Embryonic facial prominence (tissue), 1 donor: Measurements from ENCODE around the gene SARS1.

Experiments
- DNase-seq: peaks from one replicate; pipeline ENCODE4 v3.0.0-alpha.2; 2016; ENCODE audit errors: extremely low spot score

The SARS1 gene

GRCh38 chr1:109262231-109263055, 48.7 kb downstream of the SARS1 start:
- no peak for DNase-seq

- DNase-seq = no peak
Measured at GRCh38 chr1:109263234-109263596, 49.5 kb downstream of the SARS1 start.

DNA sequence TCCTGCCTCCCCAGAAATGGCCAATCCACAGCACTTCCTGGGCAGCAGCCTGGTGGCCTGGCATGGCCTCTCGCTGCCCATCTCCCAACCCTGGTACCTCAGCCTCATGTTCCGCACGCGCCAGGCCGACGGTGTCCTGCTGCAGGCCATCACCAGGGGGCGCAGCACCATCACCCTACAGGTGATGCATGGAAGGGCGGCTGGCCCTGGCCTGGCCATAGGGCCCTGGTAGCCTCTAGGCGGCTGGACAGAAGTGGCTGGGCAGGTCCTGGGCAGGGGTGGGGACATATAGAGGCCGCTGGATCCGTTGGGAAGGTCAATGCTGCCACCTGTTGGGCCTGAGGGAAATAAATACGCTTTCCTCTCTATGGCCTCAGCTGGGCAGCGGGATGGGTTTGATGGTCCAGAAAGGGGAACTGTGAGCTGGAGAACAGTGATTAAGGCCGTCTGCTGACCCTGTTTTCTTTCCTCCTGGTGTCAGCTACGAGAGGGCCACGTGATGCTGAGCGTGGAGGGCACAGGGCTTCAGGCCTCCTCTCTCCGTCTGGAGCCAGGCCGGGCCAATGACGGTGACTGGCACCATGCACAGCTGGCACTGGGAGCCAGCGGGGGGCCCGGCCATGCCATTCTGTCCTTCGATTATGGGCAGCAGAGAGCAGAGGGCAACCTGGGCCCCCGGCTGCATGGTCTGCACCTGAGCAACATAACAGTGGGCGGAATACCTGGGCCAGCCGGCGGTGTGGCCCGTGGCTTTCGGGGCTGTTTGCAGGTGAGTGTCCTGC, 50.1 kb downstream of the SARS1 start:
- DNase-seq = no peak

DNA sequence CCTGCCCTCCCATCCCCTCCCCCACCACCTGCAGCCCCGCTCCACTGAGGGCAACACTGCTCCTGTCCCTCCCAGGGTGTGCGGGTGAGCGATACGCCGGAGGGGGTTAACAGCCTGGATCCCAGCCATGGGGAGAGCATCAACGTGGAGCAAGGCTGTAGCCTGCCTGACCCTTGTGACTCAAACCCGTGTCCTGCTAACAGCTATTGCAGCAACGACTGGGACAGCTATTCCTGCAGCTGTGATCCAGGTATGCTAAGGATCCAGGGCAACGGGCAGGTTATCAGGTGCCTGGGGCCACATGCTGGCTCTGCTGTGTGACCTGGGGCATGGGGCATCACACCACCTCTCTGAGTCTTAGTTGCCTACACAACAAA, 50.6 kb downstream of the SARS1 start:
- no peak for DNase-seq

GRCh38 chr1:109265016-109265415, 51.3 kb downstream of the SARS1 start:
- no peak for DNase-seq

DNA sequence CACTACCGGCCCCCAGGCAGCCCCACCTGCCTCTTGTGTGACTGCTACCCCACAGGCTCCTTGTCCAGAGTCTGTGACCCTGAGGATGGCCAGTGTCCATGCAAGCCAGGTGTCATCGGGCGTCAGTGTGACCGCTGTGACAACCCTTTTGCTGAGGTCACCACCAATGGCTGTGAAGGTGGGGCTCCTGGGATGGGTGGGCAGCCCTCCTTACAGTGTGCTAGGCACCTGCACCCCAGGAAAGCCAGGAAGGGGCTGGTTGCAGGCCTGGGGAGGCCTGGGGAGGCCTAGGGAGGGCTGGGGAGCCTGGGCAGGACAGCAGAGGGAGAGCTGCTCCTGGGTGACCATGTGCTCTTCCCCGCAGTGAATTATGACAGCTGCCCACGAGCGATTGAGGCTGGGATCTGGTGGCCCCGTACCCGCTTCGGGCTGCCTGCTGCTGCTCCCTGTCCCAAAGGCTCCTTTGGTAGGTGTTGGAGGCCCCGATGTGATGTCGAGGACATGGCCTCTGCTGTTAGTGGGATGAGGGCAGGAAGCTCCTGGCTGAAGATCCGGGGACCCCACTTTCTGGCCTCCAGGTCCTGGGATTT, 52.1 kb downstream of the SARS1 start:
- DNase-seq = no peak

DNA sequence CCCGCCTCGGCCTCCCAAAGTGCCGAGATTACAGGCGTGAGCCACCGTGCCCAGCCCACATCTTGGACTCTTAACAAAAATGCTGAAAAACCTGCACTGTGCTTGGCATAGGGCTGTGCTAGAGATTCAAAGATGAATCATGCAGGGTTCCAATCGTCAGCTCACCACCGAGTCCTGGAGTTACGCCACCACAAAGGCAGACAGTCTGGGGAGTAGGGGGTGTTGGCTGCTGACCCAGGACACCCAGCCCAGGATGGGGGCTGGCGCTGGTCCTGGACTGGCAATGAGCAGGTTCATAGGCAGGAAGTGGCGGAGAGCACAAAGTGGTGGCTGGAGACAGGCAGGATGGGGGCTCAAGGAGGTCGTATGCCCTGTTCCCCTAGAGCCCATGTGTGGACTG, 53.2 kb downstream of the SARS1 start:
- no peak for DNase-seq

DNA sequence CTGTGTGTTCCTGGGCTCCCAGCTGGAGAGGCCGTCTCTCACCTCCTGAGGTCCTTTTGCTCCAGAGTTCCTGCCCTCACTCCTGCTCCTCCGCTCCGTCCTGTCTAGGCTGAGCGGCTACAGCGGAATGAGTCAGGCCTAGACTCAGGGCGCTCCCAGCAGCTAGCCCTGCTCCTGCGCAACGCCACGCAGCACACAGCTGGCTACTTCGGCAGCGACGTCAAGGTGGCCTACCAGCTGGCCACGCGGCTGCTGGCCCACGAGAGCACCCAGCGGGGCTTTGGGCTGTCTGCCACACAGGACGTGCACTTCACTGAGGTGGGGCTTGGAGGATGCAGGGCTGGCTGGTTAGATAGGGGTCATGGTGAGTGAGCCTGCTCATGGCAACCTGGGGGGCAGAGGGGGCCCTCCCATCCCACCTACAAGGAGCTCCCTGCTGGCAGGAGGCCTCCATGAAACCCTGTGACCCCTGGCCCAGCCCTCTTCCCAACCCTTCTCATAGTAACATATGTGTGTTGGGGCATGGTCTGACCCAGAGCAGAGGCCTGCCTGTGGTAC, 54.1 kb downstream of the SARS1 start:
- DNase-seq = no peak

DNA sequence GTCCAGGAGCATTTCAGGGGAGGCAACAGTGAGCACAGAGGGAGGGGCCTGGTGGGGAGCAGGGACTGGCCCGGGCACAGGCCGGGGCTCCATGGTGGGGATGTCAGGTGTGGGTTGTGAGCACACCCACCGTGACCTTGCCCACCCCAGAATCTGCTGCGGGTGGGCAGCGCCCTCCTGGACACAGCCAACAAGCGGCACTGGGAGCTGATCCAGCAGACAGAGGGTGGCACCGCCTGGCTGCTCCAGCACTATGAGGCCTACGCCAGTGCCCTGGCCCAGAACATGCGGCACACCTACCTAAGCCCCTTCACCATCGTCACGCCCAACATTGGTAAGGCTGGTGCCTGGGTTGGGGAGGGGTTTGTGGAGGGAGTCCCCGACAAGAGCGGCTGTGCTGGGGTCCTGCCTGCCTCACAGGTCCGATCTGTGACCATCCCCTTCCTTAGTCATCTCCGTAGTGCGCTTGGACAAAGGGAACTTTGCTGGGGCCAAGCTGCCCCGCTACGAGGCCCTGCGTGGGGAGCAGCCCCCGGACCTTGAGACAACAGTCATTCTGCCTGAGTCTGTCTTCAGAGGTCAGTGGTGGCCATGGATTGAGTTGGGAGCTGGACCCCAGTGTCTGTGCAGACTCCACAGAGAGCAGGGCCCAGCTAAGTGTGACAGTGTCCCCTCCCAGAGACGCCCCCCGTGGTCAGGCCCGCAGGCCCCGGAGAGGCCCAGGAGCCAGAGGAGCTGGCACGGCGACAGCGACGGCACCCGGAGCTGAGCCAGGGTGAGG, 54.9 kb downstream of the SARS1 start:
- no peak for DNase-seq

- DNase-seq = no peak
Measured at GRCh38 chr1:109269212-109269980, 55.7 kb downstream of the SARS1 start.

DNA sequence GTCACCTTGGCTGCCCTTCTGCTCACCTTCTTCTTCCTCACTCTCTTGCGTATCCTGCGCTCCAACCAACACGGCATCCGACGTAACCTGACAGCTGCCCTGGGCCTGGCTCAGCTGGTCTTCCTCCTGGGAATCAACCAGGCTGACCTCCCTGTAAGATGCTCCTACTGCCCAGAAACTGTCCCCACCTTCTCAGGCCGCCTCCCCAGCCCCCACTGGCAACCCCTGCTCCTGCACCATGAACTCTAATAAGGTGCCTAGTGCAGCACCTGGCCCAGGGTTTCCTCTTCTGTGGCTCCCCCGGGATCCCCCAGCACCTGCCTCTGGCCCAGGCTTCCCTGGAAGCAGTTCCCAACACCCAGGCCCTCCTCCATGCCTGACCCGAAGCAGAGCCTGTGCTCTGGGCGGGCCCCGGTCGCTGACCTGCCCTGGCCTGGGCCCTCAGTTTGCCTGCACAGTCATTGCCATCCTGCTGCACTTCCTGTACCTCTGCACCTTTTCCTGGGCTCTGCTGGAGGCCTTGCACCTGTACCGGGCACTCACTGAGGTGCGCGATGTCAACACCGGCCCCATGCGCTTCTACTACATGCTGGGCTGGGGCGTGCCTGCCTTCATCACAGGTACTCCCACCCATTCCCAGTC, 56.4 kb downstream of the SARS1 start:
- DNase-seq = no peak

DNA sequence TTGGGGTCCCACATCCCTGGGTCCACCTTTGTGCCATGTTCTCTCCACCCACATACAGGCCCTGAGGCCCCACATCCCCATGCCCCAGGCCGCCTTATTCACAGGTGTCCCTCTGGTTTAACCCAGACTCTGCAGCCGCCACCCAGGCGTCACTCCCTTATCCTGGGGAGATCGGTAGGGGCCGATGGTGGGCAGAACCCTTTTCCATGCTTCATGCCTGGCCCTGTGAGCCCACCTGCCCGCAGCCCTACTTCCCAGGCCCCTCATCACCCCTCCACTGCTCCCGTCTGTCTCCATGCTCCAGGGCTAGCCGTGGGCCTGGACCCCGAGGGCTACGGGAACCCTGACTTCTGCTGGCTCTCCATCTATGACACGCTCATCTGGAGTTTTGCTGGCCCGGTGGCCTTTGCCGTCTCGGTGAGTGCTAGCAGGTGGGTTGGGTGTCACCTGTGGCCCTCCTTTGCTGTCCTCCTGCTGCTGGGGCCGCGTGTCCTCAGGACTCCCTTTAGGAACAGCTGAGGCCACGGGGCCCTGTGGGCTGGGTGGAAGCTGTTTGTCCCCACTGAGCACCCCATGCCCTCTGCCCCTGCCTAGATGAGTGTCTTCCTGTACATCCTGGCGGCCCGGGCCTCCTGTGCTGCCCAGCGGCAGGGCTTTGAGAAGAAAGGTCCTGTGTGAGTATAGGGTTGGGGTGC, 57.1 kb downstream of the SARS1 start:
- no peak for DNase-seq

DNA sequence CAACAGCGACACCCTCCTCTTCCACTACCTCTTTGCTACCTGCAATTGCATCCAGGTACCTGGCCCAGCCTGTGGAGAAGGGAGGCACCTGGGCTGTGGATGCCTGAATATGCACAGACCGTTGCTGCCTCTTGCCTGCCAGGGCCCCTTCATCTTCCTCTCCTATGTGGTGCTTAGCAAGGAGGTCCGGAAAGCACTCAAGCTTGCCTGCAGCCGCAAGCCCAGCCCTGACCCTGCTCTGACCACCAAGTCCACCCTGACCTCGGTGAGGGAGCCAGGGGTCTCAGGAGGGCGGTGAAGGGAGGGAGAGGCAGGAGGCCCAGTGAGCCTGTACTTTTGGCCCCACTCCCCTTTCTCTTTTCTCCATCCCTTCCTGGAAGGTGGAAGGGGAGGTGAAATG, 57.7 kb downstream of the SARS1 start:
- no peak for DNase-seq

- no peak for DNase-seq
Measured at GRCh38 chr1:109272021-109272799, 58.5 kb downstream of the SARS1 start.

- no peak for DNase-seq
Measured at GRCh38 chr1:109272831-109273547, 59.3 kb downstream of the SARS1 start.

DNA sequence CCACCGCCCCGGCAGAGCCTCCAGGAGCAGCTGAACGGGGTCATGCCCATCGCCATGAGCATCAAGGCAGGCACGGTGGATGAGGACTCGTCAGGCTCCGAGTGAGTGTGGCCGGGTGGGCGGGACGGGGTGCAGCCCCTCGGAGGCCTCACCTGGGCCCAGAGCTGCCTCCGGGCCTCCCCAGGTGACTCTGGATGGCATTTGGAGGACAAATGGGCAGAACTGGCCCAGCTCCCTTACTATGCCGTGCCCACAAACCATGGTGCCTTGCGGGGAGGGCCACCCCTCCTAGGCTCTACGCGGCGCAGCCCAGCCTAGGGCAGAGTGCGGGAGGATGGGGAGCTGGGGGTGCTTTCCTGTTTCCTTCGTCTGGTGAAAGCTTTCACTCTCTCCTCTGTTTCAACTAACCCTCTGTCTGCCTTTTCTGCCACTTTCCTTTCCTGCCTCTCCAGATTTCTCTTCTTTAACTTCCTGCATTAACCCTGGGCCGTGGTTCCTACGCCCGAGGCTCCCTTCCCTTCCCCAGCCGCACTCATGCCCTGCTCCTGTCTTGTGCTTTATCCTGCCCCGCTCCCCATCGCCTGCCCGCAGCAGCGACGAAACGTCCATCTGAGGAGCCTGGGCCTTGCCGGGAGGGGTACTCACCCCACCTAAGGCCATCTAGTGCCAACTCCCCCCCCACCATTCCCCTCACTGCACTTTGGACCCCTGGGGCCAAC, 60.0 kb downstream of the SARS1 start:
- DNase-seq = no peak

GRCh38 chr1:109274533-109275476, 61.1 kb downstream of the SARS1 start:
- no peak for DNase-seq
